Measurements from ENCODE around the gene MAST4.

DNA sequence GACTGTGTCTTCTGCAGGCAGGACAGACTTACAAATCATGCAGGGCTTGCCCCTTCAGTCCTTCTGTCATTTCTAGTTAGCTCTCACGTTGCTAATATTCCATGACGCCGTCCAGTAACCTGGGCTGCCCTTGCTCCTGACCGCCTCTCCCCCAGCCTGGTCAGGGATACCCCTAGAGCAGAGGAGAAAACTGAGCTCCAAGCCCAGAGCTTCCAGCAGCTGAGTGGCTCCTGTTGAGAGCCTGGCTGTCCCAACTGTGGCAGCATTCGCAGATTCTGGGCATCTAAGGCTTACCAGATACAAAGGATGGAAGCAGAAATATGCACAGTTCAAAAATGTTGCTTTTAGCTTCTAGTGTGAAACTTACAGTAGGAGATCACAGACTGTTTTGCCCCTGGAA is 415.2 kb downstream of the MAST4 start:
- no peak for TF ChIP-seq POLR2AphosphoS5 (IDR thresholded peaks at IDR 0.05; ENCODE audit: low read depth, low read length)
- TF ChIP-seq POLR2A (IDR thresholded peaks at IDR 0.05; ENCODE audit: low read depth, low read length) = no peak

All from GM12892 (cell line).